RPMI7951 (cell line): Measurements from ENCODE around the gene ARAP3. TPM values are rescaled to one million over a fixed set of nuclear protein-coding genes. Genes with fewer than 3 reads are reported as not detected.

Source experiments
- DNase-seq: peaks from one replicate; pipeline ENCODE4 v3.0.0-alpha.2; 2012; ENCODE audit warnings: low read depth
- total RNA-seq: library from RNA; depleted of rRNA; stranded (reverse); fragments of >200 nt; shearing (Covaris generic); gene quantifications from 2 replicates; pipeline ENCODE4 v1.2.3, GENCODE V29; 2014

ARAP3 gene
- total RNA-seq, 1 experiment from 2014 or later, result 5.4 TPM

- peak; percentile 56 for DNase-seq
Observed at GRCh38 chr5:141641634-141642267, 40.3 kb downstream of the ARAP3 start.

- no peak for DNase-seq
Observed at GRCh38 chr5:141640698-141641097, 41.3 kb downstream of the ARAP3 start.

GRCh38 chr5:141640051-141640415 lies 42.0 kb downstream of the ARAP3 start:
- DNase-seq, result no peak

GRCh38 chr5:141639357-141640050 lies 42.5 kb downstream of the ARAP3 start:
- no peak for DNase-seq

- no peak for DNase-seq
Observed at GRCh38 chr5:141638771-141639170, 43.3 kb downstream of the ARAP3 start.

GRCh38 chr5:141637767-141638419 lies 44.1 kb downstream of the ARAP3 start:
- DNase-seq, result peak; percentile 42

GRCh38 chr5:141637123-141637766 lies 44.8 kb downstream of the ARAP3 start:
- no peak for DNase-seq

- DNase-seq, result peak; percentile 83
Observed at GRCh38 chr5:141636413-141637122, 45.5 kb downstream of the ARAP3 start, which contains the start of the genes HDAC3 and RELL2. HDAC3 (minus strand) TSS chr5:141636849; CDS start chr5:141636790, 59 bp downstream. RELL2 (plus strand) TSS chr5:141636997; CDS start chr5:141638226, 1,229 bp downstream.

- DNase-seq, result no peak
Observed at GRCh38 chr5:141636106-141636412, 46.0 kb downstream of the ARAP3 start.

- DNase-seq, result no peak
Observed at GRCh38 chr5:141635646-141636045, 46.4 kb downstream of the ARAP3 start.

GRCh38 chr5:141634720-141635119 lies 47.3 kb downstream of the ARAP3 start:
- DNase-seq, result no peak

- DNase-seq, result no peak
Observed at GRCh38 chr5:141633871-141634561, 48.0 kb downstream of the ARAP3 start.

- no peak for DNase-seq
Observed at GRCh38 chr5:141632650-141633049, 49.4 kb downstream of the ARAP3 start.

GRCh38 chr5:141630570-141631140 lies 51.4 kb downstream of the ARAP3 start:
- DNase-seq, result no peak

- no peak for DNase-seq
Observed at GRCh38 chr5:141628175-141628788, 53.7 kb downstream of the ARAP3 start.

GRCh38 chr5:141623611-141624010 lies 58.4 kb downstream of the ARAP3 start:
- no peak for DNase-seq

GRCh38 chr5:141623186-141623585 lies 58.8 kb downstream of the ARAP3 start:
- DNase-seq, result no peak

GRCh38 chr5:141618804-141619554 lies 63.1 kb downstream of the ARAP3 start, which contains the start of gene DIAPH1:
DIAPH1 (minus strand) TSS chr5:141619000; CDS start chr5:141618914, 86 bp downstream.
- peak; percentile 93 for DNase-seq

- DNase-seq, result peak; percentile 34
Observed at GRCh38 chr5:141618030-141618803, 63.8 kb downstream of the ARAP3 start.
